ENCODE measurements around the gene SNED1. TPM values are rescaled to one million over a fixed set of nuclear protein-coding genes. Genes with fewer than 3 reads are reported as not detected.
A peak's percentile ranks its signal among the peaks of the same experiment; 100 is the strongest.

SNED1 gene
- total RNA-seq, 2 donors from 2014 or later, result 0.34 to 7.1 TPM

DNA sequence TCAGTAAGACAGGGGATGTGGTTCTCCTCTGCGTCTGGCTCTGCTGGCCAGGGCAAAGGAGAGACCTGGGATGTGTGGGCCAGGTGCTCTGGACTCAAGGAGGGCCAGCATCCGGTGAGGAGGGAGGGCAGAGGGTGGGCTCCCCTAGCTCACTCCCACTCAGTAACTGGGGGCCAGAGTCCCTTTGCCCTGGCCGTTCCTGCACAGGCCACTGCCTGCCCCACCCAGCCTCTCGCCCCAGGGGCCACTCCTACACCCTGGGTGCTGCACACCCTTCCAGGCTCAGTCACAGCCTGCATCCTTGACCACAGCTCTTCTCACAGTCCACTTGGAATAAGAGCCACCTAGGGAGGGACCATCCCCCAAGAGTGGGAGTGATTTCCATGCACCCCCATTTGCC, 41.0 kb downstream of the SNED1 start:
- DNase-seq (ENCODE audit: low spot score in 2 of 2) (no peak), ATAC-seq (no peak)
- no peak overlapping the region for H3K27ac Mint-ChIP-seq
- no peaks in the 10 kb centered on the region for H3K36me3 Mint-ChIP-seq
- no peaks in the 10 kb centered on the region for H3K9me3 Mint-ChIP-seq

GRCh38 chr2:241040081-241040803, 41.8 kb downstream of the SNED1 start:
- H3K27ac Mint-ChIP-seq, result no peak overlapping the region
- no peak for ATAC-seq

GRCh38 chr2:241041589-241042158, 43.3 kb downstream of the SNED1 start:
- Mint-ChIP-seq H3K9me3 (no peaks in the 10 kb centered on the region), H3K27ac (no peak overlapping the region), H3K36me3 (no peaks in the 10 kb centered on the region)
- ATAC-seq, result no peak
- no peak for DNase-seq (ENCODE audit: low spot score in 2 of 2)

More at GRCh38 chr2:241040081-241040803, 41.8 kb downstream of the SNED1 start:
- no peaks in the 10 kb centered on the region for H3K9me3 Mint-ChIP-seq
- H3K36me3 Mint-ChIP-seq, result no peaks in the 10 kb centered on the region
- DNase-seq (ENCODE audit: low spot score in 2 of 2), result no peak

- DNase-seq (ENCODE audit: low spot score in 2 of 2) (no peak), ATAC-seq (no peak)
- Mint-ChIP-seq H3K36me3 (no peaks in the 10 kb centered on the region), H3K27ac (no peak overlapping the region), H3K9me3 (no peaks in the 10 kb centered on the region)
Observed at GRCh38 chr2:241043581-241043980, 45.2 kb downstream of the SNED1 start.

GRCh38 chr2:241047253-241048010, 49.0 kb downstream of the SNED1 start:
- Mint-ChIP-seq H3K27ac (no peak overlapping the region), H3K36me3 (no peaks in the 10 kb centered on the region), H3K9me3 (no peaks in the 10 kb centered on the region)
- ATAC-seq, result no peak
- DNase-seq (ENCODE audit: low spot score in 2 of 2), result no peak

DNA sequence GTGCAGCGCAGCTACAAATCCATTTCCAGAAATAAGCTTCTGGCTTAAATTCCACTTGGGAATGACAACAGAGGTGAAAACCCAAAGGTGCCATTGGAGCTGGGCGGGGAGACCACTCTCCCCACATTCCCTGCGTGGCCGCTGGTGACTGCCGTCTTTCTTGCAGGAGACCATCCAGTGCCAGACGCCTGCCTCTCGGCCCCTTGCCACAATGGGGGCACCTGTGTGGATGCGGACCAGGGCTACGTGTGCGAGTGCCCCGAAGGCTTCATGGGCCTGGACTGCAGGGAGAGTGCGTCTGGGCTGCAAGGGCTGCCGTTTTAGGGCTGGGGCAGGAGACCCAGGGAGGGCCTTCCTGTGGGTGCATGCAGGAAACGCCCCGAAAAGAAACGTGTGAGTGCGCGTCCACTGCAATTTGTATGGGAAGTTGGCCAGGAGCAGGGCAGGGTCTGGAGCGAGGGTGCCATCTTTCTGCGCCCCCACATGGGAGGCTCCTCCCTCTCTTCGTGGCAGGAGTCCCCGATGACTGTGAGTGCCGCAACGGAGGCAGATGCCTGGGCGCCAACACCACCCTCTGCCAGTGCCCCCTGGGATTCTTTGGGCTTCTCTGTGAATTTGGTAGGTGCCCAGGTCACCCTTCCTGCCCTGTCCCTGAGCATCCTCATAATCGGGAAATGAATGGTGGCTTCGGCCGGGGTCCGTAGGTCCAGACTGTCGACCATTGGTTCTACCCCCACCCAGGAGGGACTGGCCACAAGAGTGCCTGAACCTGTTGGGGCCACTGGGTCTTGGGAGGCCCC, 49.9 kb downstream of the SNED1 start:
- ATAC-seq, result no peak
- DNase-seq (ENCODE audit: low spot score in 2 of 2), result no peak

GRCh38 chr2:241048949-241049343, 50.5 kb downstream of the SNED1 start:
- no peaks in the 10 kb centered on the region for H3K36me3 Mint-ChIP-seq
- DNase-seq (ENCODE audit: low spot score in 2 of 2) (no peak), ATAC-seq (no peak)
- no peak overlapping the region for H3K27ac Mint-ChIP-seq
- H3K9me3 Mint-ChIP-seq, result no peaks in the 10 kb centered on the region

More for the DNA sequence above, 49.9 kb downstream of the SNED1 start:
- no peaks in the 10 kb centered on the region for H3K36me3 Mint-ChIP-seq
- no peaks in the 10 kb centered on the region for H3K9me3 Mint-ChIP-seq
- H3K27ac Mint-ChIP-seq, result no peak overlapping the region

DNA sequence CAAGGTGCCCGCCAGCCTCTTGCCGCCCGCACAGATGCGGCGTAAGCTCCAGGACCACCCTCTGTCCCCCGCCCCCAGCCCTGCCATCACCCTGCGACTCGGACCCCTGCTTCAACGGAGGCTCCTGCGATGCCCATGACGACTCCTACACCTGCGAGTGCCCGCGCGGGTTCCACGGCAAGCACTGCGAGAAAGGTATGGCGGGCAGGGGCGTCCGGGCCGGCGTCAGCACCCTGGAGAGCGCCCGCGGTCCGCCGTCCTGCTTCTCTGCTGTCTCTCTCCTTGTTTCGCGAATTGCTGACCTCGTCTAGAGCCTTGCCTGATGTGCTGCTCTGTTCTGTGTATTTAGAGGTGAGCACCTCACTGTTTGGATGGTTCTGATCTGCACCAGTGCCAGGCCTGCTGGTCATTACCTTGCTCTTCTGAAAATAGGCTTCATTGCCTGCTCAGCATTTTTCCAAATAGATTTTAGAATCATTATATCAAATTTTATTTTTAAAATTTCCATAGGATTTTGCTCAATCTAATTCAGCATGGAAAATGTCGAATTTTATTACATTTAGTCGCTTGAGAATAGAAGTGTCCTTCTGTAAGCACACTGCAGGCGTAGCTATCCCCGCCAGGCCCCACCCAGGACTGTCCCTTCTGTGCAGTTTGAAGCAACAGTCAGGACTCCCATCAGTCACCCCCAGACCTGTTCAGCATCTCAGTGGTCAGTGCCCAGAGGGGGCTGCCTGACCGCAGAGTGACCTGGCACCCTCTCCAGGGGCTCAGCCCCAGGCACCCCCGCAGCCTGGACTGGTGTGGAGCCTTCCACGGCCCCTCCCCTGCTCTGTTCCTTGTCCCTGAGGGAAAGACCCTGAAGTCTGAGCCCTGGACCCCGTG, 51.6 kb downstream of the SNED1 start:
- Mint-ChIP-seq H3K27ac (no peak overlapping the region), H3K36me3 (no peaks in the 10 kb centered on the region), H3K9me3 (no peaks in the 10 kb centered on the region)
- no peak for ATAC-seq
- peak in 1 of 2 donors; percentile 50 for DNase-seq (ENCODE audit: low spot score in 2 of 2)

DNA sequence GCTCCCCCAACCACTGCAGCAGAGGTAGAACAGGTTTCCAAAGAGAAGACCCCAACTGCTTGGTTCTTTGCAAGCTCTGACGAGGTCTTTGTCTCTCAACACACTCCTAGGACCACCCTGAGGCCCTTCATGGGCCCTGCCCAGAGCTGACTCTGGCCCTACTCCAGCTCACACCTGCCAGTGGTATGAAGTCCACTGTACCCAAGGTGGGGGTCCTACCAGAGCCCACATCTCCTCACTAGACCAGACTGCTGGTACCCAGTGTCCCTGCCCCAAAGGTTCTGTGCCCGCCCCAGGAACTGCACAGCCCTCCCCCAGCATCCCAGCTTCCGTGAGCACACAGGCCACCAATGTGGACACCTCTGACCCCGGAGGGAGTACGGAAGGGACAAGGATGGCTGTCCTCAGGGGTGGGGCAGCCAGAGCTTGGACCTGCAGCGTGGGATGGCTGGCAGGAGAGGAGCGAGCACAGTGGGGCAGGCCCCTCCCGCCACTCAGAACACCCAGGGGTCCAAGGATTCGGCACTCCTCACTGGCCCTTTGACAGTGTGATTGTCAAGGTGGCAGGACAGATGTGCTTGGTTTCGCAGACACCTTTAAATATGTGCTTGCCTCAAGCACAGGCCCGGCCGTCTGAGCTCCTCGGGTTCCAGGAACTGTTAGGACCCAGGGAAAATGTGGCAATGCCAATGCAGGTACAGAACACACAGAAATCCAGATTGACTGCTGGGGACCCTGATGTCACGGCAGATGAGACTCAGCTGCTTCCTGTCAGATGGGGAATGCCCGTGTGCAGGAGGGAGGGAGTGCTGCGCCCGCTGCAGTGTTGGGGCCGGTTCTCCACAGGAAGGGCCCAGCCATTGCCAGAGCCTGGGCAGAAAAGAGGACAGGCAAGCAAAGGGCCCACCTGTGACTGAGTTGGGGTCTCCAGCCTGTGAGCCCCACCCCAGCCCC, 52.5 kb downstream of the SNED1 start:
- Mint-ChIP-seq H3K9me3 (no peaks in the 10 kb centered on the region), H3K27ac (no peak overlapping the region), H3K36me3 (no peaks in the 10 kb centered on the region)
- no peak for DNase-seq (ENCODE audit: low spot score in 2 of 2)
- no peak for ATAC-seq

- DNase-seq (ENCODE audit: low spot score in 2 of 2) (peak in 1 of 2 donors; percentile 53), ATAC-seq (no peak)
- Mint-ChIP-seq H3K9me3 (no peaks in the 10 kb centered on the region), H3K27ac (no peak overlapping the region), H3K36me3 (no peaks in the 10 kb centered on the region)
Observed at GRCh38 chr2:241051578-241052487, 53.4 kb downstream of the SNED1 start.

DNA sequence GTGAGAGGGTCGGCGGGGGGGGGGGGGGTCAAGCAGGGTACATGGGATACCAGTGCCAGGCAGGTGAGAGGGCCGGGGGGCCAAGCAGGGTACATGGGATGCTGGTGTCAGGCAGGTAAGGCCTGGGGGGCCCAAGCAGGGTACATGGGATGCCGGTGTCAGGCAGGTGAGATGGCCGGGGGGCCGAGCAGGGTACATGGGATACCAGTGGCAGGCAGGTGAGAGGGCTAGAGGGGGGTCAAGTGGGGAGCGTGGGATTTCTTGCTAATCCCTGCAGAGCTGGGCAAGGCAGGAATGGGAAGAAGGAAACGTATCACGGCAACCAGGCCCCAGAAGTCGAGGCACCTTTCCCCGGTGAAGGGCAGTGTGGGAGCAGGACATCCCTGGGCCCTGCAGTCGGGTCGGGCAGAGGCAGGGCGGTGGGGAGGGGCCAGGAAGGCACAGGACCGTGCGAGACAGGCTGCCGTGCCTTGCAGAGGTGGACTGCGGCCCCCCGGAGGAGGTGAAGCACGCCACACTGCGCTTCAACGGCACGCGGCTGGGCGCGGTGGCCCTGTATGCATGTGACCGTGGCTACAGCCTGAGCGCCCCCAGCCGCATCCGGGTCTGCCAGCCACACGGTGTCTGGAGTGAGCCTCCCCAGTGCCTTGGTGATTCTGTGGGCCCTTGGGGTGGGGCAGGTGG, 54.4 kb downstream of the SNED1 start:
- H3K36me3 Mint-ChIP-seq, result no peaks in the 10 kb centered on the region

GRCh38 chr2:241053576-241054251, 55.3 kb downstream of the SNED1 start:
- Mint-ChIP-seq H3K9me3 (no peaks in the 10 kb centered on the region), H3K36me3 (no peaks in the 10 kb centered on the region), H3K27ac (no peak overlapping the region)
- DNase-seq (ENCODE audit: low spot score in 2 of 2) (no peak), ATAC-seq (no peak)

More for the DNA sequence above, 54.4 kb downstream of the SNED1 start:
- Mint-ChIP-seq H3K9me3 (no peaks in the 10 kb centered on the region), H3K27ac (no peak overlapping the region)
- no peak for DNase-seq (ENCODE audit: low spot score in 2 of 2)
- ATAC-seq, result no peak

GRCh38 chr2:241061275-241061674, 62.9 kb downstream of the SNED1 start:
- no peaks in the 10 kb centered on the region for H3K36me3 Mint-ChIP-seq
- ATAC-seq (no peak), DNase-seq (ENCODE audit: low spot score in 2 of 2) (no peak)
- H3K9me3 Mint-ChIP-seq, result no peaks in the 10 kb centered on the region
- H3K27ac Mint-ChIP-seq, result no peak overlapping the region

All from activated naive CD4-positive, alpha-beta T cell treated with anti-CD3 and anti-CD28 coated beads, Interleukin-2, amount 50 U/mL, for 72 hours (primary cell).